ENCODE measurements around the gene RIC1.

DNA sequence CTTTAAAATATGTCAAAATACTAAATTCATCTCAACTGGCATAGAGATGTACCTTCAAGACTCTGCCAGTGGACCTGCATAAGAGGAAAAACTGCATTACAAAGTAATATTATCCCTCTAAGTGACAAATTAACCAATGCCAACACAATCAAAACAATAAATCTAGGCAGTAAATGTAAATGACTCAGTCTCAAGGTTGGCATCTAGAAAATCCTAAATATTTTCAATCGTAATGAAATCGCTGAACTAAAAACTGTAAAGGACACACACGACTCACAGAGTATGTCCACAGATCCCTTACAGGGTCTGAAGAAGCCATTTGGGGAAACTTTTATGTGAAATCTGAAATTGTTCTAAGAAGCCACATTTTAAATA lies 172.8 kb downstream of the RIC1 start:
- TF ChIP-seq MAZ (IDR thresholded peaks at IDR 0.05; ENCODE audit: borderline replicate concordance, low read depth, low read length) (no peak), RCOR1 (IDR thresholded peaks at IDR 0.05; ENCODE audit: insufficient replicate concordance, low read length) (no peak)
